Astrocyte of the spinal cord (primary cell): Measurements from ENCODE around the gene TEX14.

Experiments
- DNase-seq: peaks from one replicate; pipeline ENCODE4 v3.0.0; 2011; ENCODE audit warnings: low read depth, low spot score
- H3K4me3 ChIP-seq: 2 replicates; pipeline ENCODE4 v1.5.1; 2011; ENCODE audit warnings: low read depth, mild to moderate bottlenecking, low read length, moderate library complexity
- in situ Hi-C: cut with HindIII; loops from 2 replicates; pipeline ENCODE4 v1.10.0; 2017; ENCODE audit warnings: low sequenced_read_pairs
- TF ChIP-seq, protein P1 (sequence below): IDR thresholded peaks from 2 replicates; pipeline ENCODE4 v1.5.1; 2012; ENCODE audit warnings: low read depth, mild to moderate bottlenecking, low read length, inconsistent platforms

Gene TEX14

DNA sequence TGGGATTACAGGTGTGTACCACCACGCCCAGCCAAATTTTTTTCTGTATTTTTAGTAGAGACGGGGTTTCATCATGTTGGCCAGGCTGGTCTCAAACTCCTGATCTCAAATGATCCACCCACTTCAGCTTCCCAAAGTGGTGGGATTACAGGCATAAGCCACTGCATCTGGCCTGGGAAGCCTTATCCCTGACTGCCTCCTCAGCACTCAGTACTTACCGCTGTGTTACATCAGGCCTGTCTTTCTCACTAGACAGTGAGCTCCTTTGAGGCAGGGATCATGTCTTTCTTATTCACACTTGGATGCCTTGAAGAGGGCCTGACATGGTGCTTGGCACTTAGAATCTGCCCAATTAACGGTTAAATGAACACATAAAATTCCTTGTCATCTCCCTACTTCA, 121.1 kb downstream of the TEX14 start:
- in situ Hi-C loops = no loop called here
- DNase-seq = no peak
- H3K4me3 ChIP-seq = no peak overlapping the region
- TF ChIP-seq, protein P1, sequence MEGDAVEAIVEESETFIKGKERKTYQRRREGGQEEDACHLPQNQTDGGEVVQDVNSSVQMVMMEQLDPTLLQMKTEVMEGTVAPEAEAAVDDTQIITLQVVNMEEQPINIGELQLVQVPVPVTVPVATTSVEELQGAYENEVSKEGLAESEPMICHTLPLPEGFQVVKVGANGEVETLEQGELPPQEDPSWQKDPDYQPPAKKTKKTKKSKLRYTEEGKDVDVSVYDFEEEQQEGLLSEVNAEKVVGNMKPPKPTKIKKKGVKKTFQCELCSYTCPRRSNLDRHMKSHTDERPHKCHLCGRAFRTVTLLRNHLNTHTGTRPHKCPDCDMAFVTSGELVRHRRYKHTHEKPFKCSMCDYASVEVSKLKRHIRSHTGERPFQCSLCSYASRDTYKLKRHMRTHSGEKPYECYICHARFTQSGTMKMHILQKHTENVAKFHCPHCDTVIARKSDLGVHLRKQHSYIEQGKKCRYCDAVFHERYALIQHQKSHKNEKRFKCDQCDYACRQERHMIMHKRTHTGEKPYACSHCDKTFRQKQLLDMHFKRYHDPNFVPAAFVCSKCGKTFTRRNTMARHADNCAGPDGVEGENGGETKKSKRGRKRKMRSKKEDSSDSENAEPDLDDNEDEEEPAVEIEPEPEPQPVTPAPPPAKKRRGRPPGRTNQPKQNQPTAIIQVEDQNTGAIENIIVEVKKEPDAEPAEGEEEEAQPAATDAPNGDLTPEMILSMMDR = no peak

DNA sequence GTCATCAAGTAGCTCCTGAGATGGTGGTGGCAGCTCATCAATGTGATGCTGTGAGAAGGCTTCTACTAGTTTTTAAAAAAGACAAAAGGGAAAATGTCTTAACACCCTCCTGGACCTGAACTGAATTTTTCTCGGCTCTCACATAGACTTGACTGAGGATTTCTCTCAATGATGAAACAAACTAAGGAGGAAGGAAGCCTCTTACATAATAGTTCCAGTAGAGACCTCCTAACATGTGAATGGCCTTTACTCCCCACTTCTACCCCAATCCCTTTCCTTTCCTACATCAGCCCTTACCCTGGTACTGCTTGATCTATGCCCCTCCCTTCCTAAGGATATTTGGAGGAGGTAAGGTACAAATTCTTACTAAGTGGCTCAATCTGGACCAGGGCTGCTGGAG, 122.6 kb downstream of the TEX14 start:
- in situ Hi-C loops = no loop called here

DNA sequence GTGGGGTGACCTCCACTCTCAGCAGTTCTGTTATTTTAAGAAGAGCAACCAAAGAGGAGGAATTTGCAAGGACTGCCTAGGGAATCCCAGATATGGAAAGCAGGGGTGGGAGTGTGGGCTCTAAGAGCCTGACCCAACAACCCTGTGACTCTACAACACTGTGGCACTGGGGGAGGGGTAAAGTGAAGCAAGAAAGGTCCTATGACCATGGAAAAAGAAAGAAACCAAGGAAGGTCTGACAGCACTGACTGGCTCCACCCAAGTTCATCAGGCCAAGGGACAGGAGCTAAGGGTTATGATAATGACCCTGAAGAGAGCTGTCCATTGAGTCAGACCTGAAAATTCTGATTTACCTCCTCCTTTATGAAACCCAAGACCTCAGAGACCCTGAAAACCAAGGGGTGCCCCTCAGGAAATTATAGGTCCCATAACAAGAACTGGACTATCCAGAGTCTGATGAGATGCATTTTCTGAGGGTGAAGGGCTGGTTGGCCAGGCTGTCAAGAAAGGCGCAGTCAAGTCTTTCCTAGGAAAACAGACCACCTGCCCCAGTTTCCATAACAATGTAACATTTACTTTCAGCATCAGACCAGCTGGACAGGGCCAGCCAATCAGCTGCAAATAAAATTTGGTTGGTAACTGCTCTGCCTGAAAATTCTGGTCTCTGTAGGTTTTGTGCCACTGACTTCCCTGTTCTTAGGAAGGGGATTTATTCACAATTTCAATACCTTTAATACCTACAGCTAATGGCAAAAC, 123.6 kb downstream of the TEX14 start:
- TF ChIP-seq, protein P1 = no peak
- H3K4me3 ChIP-seq = no peak overlapping the region
- in situ Hi-C loops = no loop called here
- no peak for DNase-seq

More for the DNA sequence above, 122.6 kb downstream of the TEX14 start:
- TF ChIP-seq, protein P1 = no peak
- H3K4me3 ChIP-seq = no peak overlapping the region
- DNase-seq = no peak

DNA sequence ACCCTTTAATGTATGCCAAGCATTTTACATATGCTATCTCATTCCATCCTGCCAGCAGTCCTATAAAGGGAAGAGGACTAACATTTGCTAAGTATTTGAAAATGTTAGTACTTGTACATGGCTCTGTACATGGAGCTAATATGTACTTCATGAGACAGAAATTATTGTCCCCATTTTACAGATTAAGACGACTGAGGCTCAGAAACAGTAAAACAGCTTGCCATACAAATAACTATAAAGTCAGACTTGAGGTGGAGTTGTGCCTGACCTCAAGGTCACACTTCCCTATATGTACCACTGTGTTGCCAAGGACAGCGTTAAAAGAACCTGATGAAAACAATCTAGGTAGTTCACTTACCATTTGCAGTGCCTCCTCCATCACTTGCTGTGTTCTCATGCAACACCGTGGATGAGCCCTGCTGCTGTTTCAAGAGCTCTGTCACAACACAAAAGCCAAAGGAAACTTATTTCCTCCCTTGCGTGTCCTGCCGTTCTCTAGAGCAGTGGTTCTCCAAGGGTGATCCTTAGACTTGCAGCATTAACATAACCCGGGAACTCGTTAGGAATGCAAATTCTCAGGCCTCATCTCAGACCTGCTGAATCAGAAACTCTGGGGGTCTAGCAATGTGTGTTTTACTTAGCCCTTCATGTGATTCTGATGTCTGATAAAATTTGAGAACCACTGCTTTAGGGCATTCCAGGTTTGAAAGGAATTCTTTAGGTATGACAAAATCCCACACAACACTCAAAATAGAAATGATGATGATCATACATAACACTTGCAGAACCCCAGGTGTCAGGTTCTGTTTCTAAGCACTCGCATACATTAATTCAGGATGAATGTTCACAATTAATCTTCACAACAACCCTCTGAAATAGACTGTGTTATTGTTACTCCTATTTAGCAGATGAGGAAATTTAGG, 126.2 kb downstream of the TEX14 start:
- no peak overlapping the region for H3K4me3 ChIP-seq
- TF ChIP-seq, protein P1 = no peak
- no peak for DNase-seq
- in situ Hi-C loops = no loop called here

DNA sequence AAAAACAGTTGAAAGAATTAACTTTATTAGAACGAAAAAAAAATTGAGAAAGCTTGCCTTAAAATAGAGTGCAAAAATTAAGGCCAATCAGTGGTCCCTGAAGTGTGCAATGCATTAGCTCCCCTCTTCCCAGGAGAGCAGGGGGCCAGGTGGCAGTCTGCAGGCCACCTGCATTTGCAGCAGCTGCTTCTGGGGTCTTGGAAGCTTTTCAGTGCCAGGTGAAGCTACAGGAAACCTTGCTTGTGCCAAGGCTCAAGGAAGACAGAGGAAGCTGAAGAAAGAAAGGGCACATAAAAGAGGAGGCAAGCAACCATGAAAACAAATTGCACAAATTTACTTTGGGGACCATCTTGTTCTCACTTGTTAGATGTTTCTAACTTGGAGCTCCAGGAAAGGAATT, 126.9 kb downstream of the TEX14 start:
- no peak for DNase-seq
- H3K4me3 ChIP-seq = no peak overlapping the region
- TF ChIP-seq, protein P1 = no peak
- in situ Hi-C loops = no loop called here

DNA sequence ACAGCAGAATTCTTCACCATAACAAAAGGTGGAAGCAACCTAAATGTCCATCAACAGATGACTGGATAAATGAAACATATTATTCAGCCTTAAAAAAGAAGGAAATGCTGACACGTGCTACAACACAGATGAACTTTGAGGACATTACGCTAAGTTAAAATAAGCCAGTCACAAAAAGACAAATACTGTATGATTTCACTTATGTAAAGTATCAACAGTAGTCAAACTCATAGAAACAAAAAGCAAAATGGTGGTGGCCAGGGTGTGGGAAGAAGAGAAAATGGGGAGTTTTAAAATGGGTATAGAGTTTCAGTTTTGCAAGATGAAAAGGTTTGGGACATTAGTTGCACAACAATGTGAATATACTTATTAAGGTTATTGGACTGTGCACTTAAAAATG, 127.6 kb downstream of the TEX14 start:
- DNase-seq = no peak
- TF ChIP-seq, protein P1 = no peak
- no peak overlapping the region for H3K4me3 ChIP-seq
- in situ Hi-C loops = no loop called here
